Activated naive CD4-positive, alpha-beta T cell treated with anti-CD3 and anti-CD28 coated beads for 36 hours (primary cell): ENCODE measurements around the gene SLC25A48. TPM values are rescaled to one million over a fixed set of nuclear protein-coding genes. Genes with fewer than 3 reads are reported as not detected.
"Not testable (repeated sequence)": the region's sequence is repeated elsewhere in the genome, so short reads cannot be mapped to it uniquely, and the experiment has no call there.

Experiments used
- CTCF ChIA-PET: fragments of 350-600 bp; sonication (Branson Sonifier 250); formaldehyde crosslinking; loops from one replicate; lab custom pipeline; 2021; ENCODE audit warnings: antibody characterized with exemption; lab: Charles Lee
- DNase-seq: peaks from one replicate; pipeline ENCODE4 v3.0.0-alpha.2; 2020
- H3K27ac Mint-ChIP-seq: one replicate; pipeline ENCODE4 v1.8.0; 2021; ENCODE audit warnings: mild to moderate bottlenecking, mixed read lengths
- H3K27me3 Mint-ChIP-seq: one replicate; pipeline ENCODE4 v1.8.0; 2021; ENCODE audit warnings: low read depth, mixed read lengths
- H3K36me3 Mint-ChIP-seq: one replicate; pipeline ENCODE4 v1.8.0; 2021; ENCODE audit warnings: low read depth, mixed read lengths
- H3K4me1 Mint-ChIP-seq: one replicate; pipeline ENCODE4 v1.8.0; 2021; ENCODE audit warnings: low read depth, mixed read lengths
- H3K4me3 Mint-ChIP-seq: one replicate; pipeline ENCODE4 v1.8.0; 2021; ENCODE audit warnings: mild to moderate bottlenecking, moderate library complexity, mixed read lengths
- H3K9me3 Mint-ChIP-seq: one replicate; pipeline ENCODE4 v1.8.0; 2021; ENCODE audit warnings: mixed read lengths
- intact Hi-C: fragments of 100-400 bp; cut with micrococcal nuclease; formaldehyde crosslinking; loops from one replicate; pipeline ENCODE4 v1.15.1; 2023
- total RNA-seq, 2 experiments: library from RNA; stranded (reverse); gene quantifications; one replicate each; pipeline ENCODE4 v1.2.3, GENCODE V29; 2021

Gene SLC25A48
- total RNA-seq, 2 experiments from 2014 or later = not detected

DNA sequence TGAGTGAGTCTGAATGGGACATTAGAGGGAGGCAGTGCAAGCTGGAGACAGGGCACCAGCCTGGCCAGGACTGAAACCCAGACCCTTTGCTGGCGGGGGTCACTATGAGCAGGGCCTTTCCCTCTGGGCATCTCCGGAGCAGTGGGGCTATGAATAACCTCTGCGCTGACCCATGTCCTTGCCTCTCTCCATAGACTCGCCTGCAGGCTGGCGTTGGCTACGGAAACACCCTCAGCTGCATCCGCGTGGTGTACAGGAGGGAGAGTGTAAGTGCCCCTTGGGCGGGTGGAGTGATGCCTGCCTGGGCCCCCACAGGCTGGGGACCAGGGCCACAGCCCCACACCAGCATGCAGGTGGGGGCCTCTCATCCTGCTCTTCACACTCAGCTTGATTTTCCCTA lies 15.8 kb downstream of the SLC25A48 start:
- CTCF ChIA-PET = no interaction called here
- intact Hi-C loops = no loop called here
- H3K27ac Mint-ChIP-seq = no peak overlapping the region
- no peaks in the 10 kb centered on the region for H3K36me3 Mint-ChIP-seq
- H3K27me3 Mint-ChIP-seq = peaks cover 2% of the 10 kb centered on the region
- no peak for DNase-seq
- H3K9me3 Mint-ChIP-seq = no peaks in the 10 kb centered on the region
- H3K4me1 Mint-ChIP-seq = no peaks in the 10 kb centered on the region
- H3K4me3 Mint-ChIP-seq = no peak overlapping the region

- intact Hi-C loops = no loop called here
- no peak overlapping the region for H3K4me3 Mint-ChIP-seq
- CTCF ChIA-PET = no interaction called here
Measured at GRCh38 chr5:135850671-135851070, 16.2 kb downstream of the SLC25A48 start.

GRCh38 chr5:135851186-135851914 lies 16.9 kb downstream of the SLC25A48 start:
- DNase-seq = no peak
- H3K9me3 Mint-ChIP-seq = no peaks in the 10 kb centered on the region
- no peak overlapping the region for H3K27ac Mint-ChIP-seq
- no peak overlapping the region for H3K4me3 Mint-ChIP-seq
- no peaks in the 10 kb centered on the region for H3K4me1 Mint-ChIP-seq
- no peaks in the 10 kb centered on the region for H3K27me3 Mint-ChIP-seq
- intact Hi-C loops = no loop called here
- H3K36me3 Mint-ChIP-seq = no peaks in the 10 kb centered on the region
- CTCF ChIA-PET = no interaction called here

More at GRCh38 chr5:135850671-135851070, 16.2 kb downstream of the SLC25A48 start:
- DNase-seq = no peak
- Mint-ChIP-seq H3K4me1 (no peaks in the 10 kb centered on the region), H3K36me3 (no peaks in the 10 kb centered on the region), H3K27me3 (no peaks in the 10 kb centered on the region), H3K9me3 (no peaks in the 10 kb centered on the region), H3K27ac (no peak overlapping the region)

GRCh38 chr5:135851915-135852845 lies 17.7 kb downstream of the SLC25A48 start:
- Mint-ChIP-seq H3K27ac (no peak overlapping the region), H3K36me3 (no peaks in the 10 kb centered on the region), H3K4me1 (no peaks in the 10 kb centered on the region), H3K9me3 (no peaks in the 10 kb centered on the region), H3K4me3 (no peak overlapping the region), H3K27me3 (no peaks in the 10 kb centered on the region)
- CTCF ChIA-PET = no interaction called here
- no peak for DNase-seq
- intact Hi-C loops = no loop called here

GRCh38 chr5:135857630-135858311 lies 23.3 kb downstream of the SLC25A48 start:
- Mint-ChIP-seq H3K9me3 (no peaks in the 10 kb centered on the region), H3K4me1 (no peaks in the 10 kb centered on the region), H3K4me3 (no peak overlapping the region), H3K27ac (no peak overlapping the region), H3K36me3 (no peaks in the 10 kb centered on the region), H3K27me3 (no peaks in the 10 kb centered on the region)
- intact Hi-C loops = no loop called here
- CTCF ChIA-PET = no interaction called here
- DNase-seq = no peak

DNA sequence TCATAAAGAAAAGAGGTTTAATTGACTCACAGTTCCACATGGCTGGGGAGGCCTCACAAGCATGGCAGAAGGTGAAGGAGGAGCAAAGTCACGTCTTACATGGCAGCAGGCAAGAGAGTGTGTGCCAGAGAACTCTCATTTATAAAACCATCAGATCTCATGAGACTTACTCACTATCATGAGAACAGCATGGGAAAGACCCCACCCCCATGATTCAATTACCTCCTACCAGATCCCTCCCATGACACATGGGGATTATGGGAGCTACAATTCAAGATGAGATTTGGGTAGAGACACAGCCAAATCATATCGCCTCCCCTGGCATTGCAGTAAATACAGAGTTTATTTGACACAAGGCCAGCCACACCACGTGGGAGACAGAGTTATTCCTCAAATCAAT lies 24.7 kb downstream of the SLC25A48 start:
- H3K9me3 Mint-ChIP-seq, H3K27ac Mint-ChIP-seq, intact Hi-C loops, H3K27me3 Mint-ChIP-seq, H3K4me1 Mint-ChIP-seq, H3K36me3 Mint-ChIP-seq, H3K4me3 Mint-ChIP-seq, DNase-seq, CTCF ChIA-PET: not testable (repeated sequence)

GRCh38 chr5:135859641-135860040 lies 25.2 kb downstream of the SLC25A48 start:
- H3K4me3 Mint-ChIP-seq = no peak overlapping the region
- intact Hi-C loops = no loop called here
- H3K9me3 Mint-ChIP-seq = no peaks in the 10 kb centered on the region
- DNase-seq = no peak
- no peaks in the 10 kb centered on the region for H3K27me3 Mint-ChIP-seq
- H3K4me1 Mint-ChIP-seq = no peaks in the 10 kb centered on the region
- CTCF ChIA-PET = no interaction called here
- no peaks in the 10 kb centered on the region for H3K36me3 Mint-ChIP-seq
- H3K27ac Mint-ChIP-seq = no peak overlapping the region

- no peaks in the 10 kb centered on the region for H3K9me3 Mint-ChIP-seq
- intact Hi-C loops = no loop called here
- DNase-seq = no peak
- H3K4me1 Mint-ChIP-seq = no peaks in the 10 kb centered on the region
- no peak overlapping the region for H3K4me3 Mint-ChIP-seq
- CTCF ChIA-PET = interaction anchor here (0.7 kb wide), 1 partner anchor 1346 kb away, joined by 3 read pairs; no protein-coding TSS in a partner anchor
- no peaks in the 10 kb centered on the region for H3K36me3 Mint-ChIP-seq
- H3K27ac Mint-ChIP-seq = no peak overlapping the region
- H3K27me3 Mint-ChIP-seq = no peaks in the 10 kb centered on the region
Measured at GRCh38 chr5:135861641-135862040, 27.2 kb downstream of the SLC25A48 start.

DNA sequence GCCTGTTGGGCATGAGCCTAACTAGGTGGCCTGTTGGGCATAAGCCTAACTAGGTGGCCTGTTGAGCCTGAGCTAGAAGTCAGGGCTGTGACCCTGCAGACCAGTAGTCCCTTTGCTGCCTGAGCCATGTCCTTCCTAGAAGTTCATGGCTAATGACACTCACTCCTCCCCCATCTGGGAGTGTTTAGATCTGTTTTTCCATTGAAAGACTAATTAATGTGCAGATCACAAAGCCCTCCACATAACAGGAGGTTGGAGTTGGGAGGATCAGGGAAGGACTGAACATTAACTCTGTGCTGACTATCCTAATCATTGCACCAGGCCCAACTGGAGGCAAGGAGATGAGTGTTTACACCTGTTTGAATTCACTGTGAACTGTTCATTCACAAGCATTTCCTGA lies 27.6 kb downstream of the SLC25A48 start:
- no peak overlapping the region for H3K4me3 Mint-ChIP-seq
- intact Hi-C loops = no loop called here
- H3K27ac Mint-ChIP-seq = no peak overlapping the region
- no peaks in the 10 kb centered on the region for H3K4me1 Mint-ChIP-seq
- H3K36me3 Mint-ChIP-seq = no peaks in the 10 kb centered on the region
- no peaks in the 10 kb centered on the region for H3K27me3 Mint-ChIP-seq
- no peaks in the 10 kb centered on the region for H3K9me3 Mint-ChIP-seq
- CTCF ChIA-PET = no interaction called here
- DNase-seq = no peak

DNA sequence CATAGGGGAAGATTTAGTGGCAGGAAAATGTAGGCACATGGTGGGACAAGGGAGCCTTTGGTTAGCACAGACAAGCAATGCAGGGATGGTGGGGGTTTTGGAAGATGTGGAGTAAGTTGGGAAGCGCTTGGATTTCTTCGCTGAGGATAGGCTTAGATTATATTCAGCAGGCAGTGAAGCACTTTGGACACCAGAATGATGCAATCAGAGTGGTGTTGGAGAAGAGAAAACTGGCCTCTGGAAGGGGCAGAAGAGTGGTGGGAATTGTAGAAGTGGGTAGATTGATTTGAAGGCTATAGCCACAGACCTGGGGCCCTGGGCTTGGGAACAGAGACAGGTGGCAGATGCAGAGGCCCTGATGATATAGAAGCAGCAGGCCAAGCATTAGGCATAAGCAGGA lies 28.3 kb downstream of the SLC25A48 start:
- Mint-ChIP-seq H3K4me3 (no peak overlapping the region), H3K36me3 (no peaks in the 10 kb centered on the region), H3K27ac (no peak overlapping the region), H3K27me3 (no peaks in the 10 kb centered on the region), H3K9me3 (no peaks in the 10 kb centered on the region), H3K4me1 (no peaks in the 10 kb centered on the region)
- CTCF ChIA-PET = no interaction called here
- intact Hi-C loops = no loop called here
- DNase-seq = no peak

- Mint-ChIP-seq H3K27me3 (no peaks in the 10 kb centered on the region), H3K4me1 (no peaks in the 10 kb centered on the region), H3K9me3 (no peaks in the 10 kb centered on the region), H3K27ac (no peak overlapping the region), H3K4me3 (no peak overlapping the region), H3K36me3 (no peaks in the 10 kb centered on the region)
- CTCF ChIA-PET = no interaction called here
- DNase-seq = no peak
- intact Hi-C loops = no loop called here
Measured at GRCh38 chr5:135864503-135865435, 30.3 kb downstream of the SLC25A48 start.

- no peaks in the 10 kb centered on the region for H3K36me3 Mint-ChIP-seq
- no peak for DNase-seq
- H3K4me3 Mint-ChIP-seq = no peak overlapping the region
- no peaks in the 10 kb centered on the region for H3K4me1 Mint-ChIP-seq
- CTCF ChIA-PET = no interaction called here
- no peaks in the 10 kb centered on the region for H3K9me3 Mint-ChIP-seq
- no peaks in the 10 kb centered on the region for H3K27me3 Mint-ChIP-seq
- intact Hi-C loops = no loop called here
- H3K27ac Mint-ChIP-seq = no peak overlapping the region
Measured at GRCh38 chr5:135866016-135866415, 31.6 kb downstream of the SLC25A48 start.
